GM18508 (cell line): ENCODE data around the gene EMX2.

Experiments
- ATAC-seq: cut with Tn5 transposase; IDR thresholded peaks from one replicate; pipeline ENCODE4 v1.9.1; 2021; ENCODE audit warnings: moderate number of reproducible peaks; ENCODE audit not compliant: insufficient read depth, unreplicated experiment

EMX2 gene

DNA sequence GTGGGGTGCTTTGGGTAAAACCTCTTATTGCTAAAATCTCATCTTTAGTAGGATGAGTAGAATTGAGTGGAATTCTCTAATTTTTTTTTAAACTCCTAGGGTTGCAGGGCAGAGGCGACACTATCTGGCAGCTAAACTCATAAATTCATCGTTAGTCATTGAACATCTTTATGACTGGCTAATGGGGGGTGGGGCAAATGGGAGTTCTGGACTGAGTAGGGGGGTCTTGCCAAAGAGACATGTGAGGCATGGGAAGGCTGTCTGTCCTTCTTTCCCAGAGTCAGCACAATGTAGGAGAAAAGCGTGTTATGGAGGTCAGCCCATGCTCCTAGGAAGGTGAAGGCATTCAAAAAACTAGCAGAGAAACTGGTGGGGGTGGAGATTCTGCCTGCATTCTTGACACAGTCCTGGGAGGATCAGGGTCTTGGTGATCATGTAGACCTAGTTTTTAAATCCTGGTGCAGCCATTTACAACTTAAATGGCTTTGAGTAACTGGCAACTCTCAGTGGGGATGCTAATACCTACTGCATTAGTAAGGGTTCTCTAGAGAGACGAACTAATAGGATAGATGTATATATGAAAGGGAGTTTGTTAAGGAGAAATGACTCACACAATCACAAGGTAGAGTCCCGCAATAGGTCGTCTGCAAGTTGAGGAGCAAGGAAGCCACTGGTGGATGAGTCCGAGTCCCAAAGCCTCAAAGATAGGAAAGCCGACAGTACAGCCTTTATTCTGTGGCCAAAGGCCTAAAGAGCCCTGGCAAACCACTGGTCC is 47.7 kb downstream of the EMX2 start:
- ATAC-seq = no peak

- ATAC-seq = no peak
These were observed 48.5 kb downstream of the EMX2 start for GRCh38 chr10:117591043-117591442.

DNA sequence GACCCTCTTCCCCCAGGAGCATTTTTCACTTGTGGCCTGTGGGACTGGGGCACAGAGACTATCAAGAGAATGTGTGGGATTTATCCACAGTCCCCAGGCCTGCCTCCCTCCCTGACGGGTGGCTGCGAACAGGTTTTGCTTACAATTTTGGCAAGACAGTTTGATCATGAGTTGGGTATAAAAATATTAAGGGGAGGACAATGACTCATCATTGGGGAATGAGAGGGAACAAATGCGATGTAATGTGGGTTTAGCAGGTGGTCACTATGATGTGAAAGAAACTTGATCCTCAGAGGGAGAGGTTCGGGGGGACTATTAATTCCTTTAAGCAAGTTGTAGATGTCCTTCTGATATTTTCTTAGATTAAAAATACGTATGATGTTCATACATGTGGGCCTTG is 52.2 kb downstream of the EMX2 start:
- no peak for ATAC-seq

- ATAC-seq = no peak
These were observed 54.2 kb downstream of the EMX2 start for GRCh38 chr10:117596706-117597105.

GRCh38 chr10:117597216-117597615 is 54.7 kb downstream of the EMX2 start:
- no peak for ATAC-seq
